AG10803 (cell line): ENCODE results near the gene RBP3.

Experiments used
- DNase-seq: peaks from one replicate; pipeline ENCODE4 v3.0.0; 2010; ENCODE audit warnings: low read depth
- H3K4me3 ChIP-seq: 2 replicates; pipeline ENCODE4 v1.5.1; 2011; ENCODE audit warnings: mild to moderate bottlenecking, low read length, control low read depth
- TF ChIP-seq, protein P1 (sequence below): conservative IDR thresholded peaks from 2 replicates; pipeline ENCODE4 v1.5.1; 2011; ENCODE audit warnings: mild to moderate bottlenecking, low read length, control low read depth, inconsistent platforms

RBP3 gene

DNA sequence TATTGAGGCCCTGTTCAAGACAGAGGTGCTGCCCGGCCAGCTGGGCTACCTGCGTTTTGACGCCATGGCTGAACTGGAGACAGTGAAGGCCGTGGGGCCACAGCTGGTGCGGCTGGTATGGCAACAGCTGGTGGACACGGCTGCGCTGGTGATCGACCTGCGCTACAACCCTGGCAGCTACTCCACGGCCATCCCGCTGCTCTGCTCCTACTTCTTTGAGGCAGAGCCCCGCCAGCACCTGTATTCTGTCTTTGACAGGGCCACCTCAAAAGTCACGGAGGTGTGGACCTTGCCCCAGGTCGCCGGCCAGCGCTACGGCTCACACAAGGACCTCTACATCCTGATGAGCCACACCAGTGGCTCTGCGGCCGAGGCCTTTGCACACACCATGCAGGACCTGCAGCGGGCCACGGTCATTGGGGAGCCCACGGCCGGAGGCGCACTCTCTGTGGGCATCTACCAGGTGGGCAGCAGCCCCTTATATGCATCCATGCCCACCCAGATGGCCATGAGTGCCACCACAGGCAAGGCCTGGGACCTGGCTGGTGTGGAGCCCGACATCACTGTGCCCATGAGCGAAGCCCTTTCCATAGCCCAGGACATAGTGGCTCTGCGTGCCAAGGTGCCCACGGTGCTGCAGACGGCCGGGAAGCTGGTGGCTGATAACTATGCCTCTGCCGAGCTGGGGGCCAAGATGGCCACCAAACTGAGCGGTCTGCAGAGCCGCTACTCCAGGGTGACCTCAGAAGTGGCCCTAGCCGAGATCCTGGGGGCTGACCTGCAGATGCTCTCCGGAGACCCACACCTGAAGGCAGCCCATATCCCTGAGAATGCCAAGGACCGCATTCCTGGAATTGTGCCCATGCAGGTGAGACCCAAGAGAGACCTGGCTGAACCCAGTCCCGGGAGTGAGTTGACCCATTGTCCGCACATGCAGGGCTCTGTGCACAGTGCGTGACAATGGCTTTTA, 2.8 kb downstream of the RBP3 start:
- no peak for DNase-seq
- TF ChIP-seq, protein P1, sequence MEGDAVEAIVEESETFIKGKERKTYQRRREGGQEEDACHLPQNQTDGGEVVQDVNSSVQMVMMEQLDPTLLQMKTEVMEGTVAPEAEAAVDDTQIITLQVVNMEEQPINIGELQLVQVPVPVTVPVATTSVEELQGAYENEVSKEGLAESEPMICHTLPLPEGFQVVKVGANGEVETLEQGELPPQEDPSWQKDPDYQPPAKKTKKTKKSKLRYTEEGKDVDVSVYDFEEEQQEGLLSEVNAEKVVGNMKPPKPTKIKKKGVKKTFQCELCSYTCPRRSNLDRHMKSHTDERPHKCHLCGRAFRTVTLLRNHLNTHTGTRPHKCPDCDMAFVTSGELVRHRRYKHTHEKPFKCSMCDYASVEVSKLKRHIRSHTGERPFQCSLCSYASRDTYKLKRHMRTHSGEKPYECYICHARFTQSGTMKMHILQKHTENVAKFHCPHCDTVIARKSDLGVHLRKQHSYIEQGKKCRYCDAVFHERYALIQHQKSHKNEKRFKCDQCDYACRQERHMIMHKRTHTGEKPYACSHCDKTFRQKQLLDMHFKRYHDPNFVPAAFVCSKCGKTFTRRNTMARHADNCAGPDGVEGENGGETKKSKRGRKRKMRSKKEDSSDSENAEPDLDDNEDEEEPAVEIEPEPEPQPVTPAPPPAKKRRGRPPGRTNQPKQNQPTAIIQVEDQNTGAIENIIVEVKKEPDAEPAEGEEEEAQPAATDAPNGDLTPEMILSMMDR, result no peak
- no peak overlapping the region for H3K4me3 ChIP-seq

DNA sequence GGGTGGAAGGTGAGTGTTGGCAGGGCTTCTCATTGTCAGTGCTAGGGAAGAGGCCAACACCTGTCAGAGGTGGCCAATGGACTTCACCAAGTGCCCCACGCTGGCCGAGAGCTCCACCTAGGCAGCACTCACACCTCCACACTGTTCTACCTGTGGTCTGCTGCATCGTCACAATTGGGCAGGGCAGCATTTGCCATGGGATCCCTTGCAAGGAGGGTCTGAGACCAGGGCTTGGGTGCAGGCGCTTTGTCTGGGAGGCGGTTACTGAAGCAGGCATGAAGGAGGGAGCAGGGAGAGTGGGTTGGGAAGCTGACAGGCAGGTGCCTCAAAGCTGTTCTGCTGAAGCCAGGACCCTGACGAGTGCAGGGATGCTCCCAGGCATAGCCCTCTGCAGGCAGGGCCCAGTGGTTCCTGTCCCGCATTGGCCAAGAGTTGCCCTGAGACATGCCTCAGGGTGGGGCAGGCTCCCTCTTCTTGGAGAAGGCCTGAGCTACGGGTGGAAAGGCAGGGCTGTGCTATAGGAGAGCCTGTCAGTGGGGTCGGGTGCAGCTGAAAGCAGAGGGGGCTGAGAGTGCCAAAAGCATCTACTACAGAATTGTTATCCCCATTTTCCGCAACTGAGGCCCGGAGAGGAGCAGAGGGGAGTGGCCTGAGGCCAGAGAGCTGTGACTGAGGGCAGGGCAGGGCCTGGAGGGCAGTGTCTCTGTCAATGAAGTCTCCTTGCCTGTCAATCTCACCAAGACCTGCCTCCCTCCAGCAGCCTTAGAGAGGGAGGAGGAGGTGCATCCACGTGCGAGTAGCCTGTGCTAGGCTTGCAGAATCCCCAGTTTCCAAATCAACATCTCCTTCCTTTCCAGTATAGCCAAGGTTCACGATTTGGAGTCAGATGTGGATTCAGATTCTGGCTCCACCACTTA, 4.0 kb downstream of the RBP3 start:
- no peak overlapping the region for H3K4me3 ChIP-seq
- DNase-seq, result no peak
- TF ChIP-seq, protein P1, result no peak

DNA sequence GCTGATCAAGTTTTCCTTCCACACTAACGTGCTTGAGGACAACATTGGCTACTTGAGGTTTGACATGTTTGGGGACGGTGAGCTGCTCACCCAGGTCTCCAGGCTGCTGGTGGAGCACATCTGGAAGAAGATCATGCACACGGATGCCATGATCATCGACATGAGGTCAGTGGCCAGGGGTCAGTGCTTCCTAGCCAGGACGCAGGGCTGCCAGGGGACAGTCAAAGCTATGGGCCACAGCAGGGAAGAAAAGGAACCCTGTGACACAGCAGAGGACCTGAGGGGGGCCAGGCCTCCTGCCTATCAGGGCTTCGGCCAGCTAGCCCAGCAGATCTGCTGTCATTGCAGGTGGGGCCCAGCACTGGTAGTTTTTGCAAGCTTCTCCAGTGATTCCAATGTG, 5.2 kb downstream of the RBP3 start:
- H3K4me3 ChIP-seq, result no peak overlapping the region
- DNase-seq, result no peak
- TF ChIP-seq, protein P1, result no peak

DNA sequence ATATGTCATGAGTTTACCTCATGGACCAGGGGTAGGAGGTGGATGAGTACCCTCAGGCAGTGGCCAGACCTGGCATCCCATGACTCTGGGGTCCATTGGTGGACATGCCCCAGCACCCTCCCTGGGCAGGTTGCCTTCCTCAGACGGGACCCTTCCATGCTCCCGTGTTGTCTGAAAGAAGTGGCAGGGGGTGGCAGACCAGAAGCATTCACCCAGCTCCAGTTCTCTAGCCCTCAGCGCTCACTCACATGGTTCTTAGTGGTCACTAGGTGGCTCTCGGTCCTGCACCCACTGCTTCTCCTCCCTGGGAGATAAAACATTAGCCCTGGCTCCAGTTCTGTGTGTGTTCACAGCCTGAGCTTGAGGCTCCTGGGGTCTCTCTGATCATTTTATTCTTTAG, 6.0 kb downstream of the RBP3 start:
- TF ChIP-seq, protein P1, result peak; percentile 28
- H3K4me3 ChIP-seq, result no peak overlapping the region
- DNase-seq, result no peak

DNA sequence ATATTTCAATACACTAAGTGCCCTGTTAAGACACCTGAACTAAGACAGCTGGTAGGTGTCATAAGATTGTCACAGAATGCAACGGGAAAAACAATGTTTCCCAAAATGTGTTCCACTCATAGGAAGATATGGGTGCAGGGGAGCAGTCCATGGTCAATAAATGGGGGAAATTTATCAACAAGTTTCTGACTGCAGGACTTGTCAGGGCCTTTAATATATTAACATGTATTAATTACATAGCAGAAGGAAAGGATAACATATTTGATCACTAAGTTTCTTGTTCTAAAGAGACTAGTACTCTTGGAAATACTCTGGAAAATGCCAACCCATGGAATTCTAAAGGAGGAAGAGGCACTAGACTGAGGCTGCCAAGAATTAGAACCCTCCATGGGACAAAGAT, 6.7 kb downstream of the RBP3 start:
- TF ChIP-seq, protein P1, result no peak
- DNase-seq, result no peak
- H3K4me3 ChIP-seq, result no peak overlapping the region

DNA sequence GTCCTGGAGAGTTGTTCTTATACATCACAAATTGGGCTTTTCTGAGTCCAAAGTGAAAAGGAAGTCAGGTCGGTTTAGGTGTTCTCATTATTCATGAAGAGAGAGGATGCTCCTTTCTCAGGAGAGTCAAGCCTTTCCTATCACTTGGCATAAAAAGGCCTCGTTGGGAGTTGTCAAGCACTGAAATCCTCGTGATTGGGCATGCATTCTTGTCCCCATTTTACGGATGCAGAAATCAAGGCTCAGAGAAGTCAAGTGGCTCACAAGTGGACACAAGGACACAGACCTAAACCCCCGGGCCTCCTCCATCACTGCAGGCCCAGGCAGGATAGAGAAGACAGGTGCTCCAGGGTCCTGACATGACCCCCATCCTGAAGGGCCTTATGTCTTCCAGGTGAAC, 8.5 kb downstream of the RBP3 start:
- TF ChIP-seq, protein P1, result no peak
- DNase-seq, result no peak
- H3K4me3 ChIP-seq, result no peak overlapping the region
